ENCODE data around the gene MAP6D1.
"Not testable (repeated sequence)": the region's sequence is repeated elsewhere in the genome, so short reads cannot be mapped to it uniquely, and the experiment has no call there.

Gene MAP6D1

DNA sequence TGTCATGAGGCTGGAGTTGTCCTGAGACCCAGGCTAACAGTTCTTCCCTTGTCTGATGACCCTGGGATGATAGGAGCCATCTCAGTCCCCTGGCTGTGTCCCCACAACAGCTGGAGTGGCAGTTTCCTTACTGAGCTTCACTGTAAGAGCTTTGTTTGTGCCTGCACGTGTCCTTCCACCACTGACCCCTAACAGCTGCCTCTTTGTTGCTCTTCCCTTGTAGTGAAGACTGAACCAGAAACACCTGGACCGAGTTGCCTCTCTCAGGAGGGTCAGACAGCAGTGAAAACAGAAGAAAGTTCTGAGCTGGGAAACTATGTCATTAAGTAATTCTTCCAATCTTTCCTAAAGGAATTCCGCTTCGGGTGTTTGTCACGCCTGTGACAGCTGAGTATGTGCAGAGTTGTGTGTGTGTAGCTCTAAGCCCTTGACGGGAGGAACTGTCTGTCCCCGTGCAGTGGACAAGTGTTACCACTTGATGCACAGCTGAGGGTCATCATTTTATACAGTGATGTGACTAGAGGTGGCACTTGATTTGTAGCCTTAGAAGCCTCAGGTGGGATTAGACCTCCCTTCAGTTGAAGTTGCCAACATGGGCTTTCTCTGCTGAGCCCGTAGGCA is 25.0 kb downstream of the MAP6D1 start:
- no peak for TF ChIP-seq POLR2A (IDR thresholded peaks at IDR 0.05; ENCODE audit: low read depth, low read length)
- DNase-seq (ENCODE audit: insufficient read length, low spot score) (no peak), FAIRE-seq (no peak)

DNA sequence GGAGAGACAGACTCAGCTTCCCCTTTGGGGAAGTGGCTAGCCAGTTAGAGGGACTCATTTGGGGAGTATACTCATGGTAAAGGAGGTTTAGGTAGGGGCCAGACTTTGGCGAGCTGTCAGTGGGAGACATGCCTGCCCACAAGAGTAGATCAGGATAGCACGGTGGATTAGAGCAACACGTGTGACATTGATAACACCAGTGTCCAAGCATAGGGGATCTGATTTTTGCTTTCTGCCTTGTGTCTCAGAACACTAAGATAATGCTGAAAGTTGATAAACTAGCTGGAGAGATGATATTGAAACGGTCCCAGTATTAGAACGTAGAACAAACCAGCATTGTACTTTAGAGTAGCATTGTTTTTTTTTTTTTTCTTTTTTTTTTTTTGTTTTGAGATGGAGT is 25.9 kb downstream of the MAP6D1 start:
- TF ChIP-seq POLR2A (IDR thresholded peaks at IDR 0.05; ENCODE audit: low read depth, low read length) = no peak
- no peak for FAIRE-seq
- DNase-seq (ENCODE audit: insufficient read length, low spot score) = no peak

DNA sequence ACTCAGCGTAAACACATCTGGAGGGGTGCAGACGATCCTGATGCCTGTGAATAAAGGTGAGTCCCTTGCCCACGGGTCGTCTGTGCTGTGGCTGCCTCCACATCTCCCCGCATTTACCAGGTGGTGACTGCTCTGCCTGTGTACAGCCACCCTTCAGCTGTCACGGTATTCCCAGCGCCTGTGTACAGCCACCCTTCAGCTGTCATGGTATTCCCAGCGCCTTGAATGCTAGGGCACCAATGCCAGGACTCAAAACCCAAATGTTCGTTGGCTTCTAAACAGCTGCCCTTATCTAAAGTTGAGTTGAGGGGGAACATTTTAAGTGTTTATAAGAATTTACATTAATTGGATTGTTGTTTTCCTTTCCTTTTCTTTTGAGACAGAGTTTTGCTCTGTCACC is 27.4 kb downstream of the MAP6D1 start:
- DNase-seq (ENCODE audit: insufficient read length, low spot score) (no peak), FAIRE-seq (no peak)
- TF ChIP-seq POLR2A (IDR thresholded peaks at IDR 0.05; ENCODE audit: low read depth, low read length) = no peak

DNA sequence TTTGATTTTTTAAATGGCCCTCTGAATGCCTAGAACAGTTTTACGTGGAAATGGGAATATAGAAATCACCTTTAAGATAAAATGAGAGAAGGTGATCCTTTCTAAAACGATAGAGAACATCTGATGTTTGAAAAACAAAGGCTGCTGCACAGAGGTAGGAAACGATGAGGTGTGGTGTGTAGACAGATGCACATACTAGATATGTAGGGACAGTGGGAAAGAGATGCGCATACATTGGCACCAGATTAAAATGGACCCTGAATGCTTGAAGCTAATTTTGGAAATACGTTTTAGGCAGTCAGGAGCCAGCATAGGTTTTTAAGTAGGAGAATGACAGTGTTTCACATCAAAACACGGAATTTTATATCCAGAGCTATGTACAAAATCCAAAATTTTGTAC is 29.0 kb downstream of the MAP6D1 start:
- no peak for FAIRE-seq
- no peak for TF ChIP-seq POLR2A (IDR thresholded peaks at IDR 0.05; ENCODE audit: low read depth, low read length)
- no peak for DNase-seq (ENCODE audit: insufficient read length, low spot score)

DNA sequence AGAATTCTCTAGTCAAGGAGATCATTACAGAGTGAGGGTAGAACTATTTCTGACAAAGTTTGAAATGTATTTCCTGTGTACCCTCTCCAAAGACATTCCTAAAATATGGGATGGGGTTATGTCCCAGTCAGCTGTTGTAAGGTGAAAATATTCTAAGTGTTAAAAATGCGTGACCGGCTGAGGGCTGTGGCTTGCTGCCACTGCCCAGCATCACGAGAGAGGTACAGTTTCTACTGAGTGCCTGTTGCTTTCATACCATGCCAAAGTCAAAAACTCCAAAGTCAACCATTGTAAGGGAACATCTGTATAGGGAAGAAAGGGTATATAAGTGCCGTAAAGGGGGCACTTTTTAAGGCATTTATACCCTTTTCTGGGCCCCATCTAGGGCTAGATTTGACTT is 30.9 kb downstream of the MAP6D1 start:
- FAIRE-seq (no peak), DNase-seq (ENCODE audit: insufficient read length, low spot score) (no peak)
- no peak for TF ChIP-seq POLR2A (IDR thresholded peaks at IDR 0.05; ENCODE audit: low read depth, low read length)

DNA sequence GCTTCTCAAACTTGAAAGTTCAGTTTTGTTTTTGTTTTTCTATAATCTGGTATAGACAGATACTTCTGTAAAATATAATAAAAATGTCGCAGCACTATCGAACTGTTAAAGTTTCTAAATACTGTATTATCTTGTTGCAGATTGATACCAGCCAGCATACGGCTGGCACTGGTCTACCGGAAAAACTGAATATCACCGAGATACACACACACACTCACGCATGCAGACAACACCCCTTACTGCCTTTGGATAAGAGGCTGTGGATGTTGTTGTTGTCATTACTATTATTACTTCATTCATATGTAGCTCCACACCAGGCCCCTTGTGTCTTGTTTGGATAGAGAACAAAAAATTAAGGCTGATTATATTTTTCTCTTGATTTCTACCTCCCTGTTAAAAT is 32.4 kb downstream of the MAP6D1 start:
- no peak for TF ChIP-seq POLR2A (IDR thresholded peaks at IDR 0.05; ENCODE audit: low read depth, low read length)
- FAIRE-seq (no peak), DNase-seq (ENCODE audit: insufficient read length, low spot score) (no peak)

DNA sequence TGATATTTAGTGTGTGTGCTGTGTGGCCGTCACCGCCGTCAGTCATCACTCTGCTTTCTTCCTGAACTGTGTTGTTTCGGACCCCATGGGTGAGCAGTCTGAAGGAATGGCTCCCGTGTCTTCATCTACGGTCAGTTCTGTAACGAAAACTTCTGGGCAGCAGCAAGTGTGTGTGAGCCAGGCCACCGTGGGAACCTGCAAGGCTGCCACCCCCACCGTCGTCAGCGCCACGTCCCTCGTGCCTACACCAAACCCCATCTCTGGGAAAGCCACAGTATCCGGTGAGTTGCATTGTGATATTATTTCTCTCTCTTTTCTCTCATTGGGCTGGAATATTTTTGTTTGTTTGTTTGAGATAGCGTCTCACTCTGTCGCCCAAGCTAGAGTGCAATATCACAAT is 34.7 kb downstream of the MAP6D1 start:
- TF ChIP-seq POLR2A (IDR thresholded peaks at IDR 0.05; ENCODE audit: low read depth, low read length) = no peak
- FAIRE-seq = no peak
- no peak for DNase-seq (ENCODE audit: insufficient read length, low spot score)

DNA sequence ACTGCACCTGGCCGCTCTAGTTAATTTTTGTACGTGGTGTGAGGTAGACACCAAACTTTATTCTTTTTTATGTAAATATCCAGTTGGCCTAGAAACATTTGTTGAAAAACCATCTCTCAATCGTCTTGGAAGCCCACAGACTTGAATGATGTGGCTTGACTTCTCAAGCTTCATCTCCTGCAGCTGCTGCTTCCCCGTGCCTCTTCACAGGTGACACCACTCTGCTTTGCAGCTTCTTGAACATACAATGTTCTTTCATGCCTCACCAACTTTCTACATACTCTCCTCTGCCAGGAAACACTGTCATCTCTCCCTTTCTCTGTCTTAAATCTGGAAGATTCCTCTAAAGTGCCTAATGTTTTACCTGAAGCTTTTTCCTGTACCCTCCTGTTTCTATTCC is 35.6 kb downstream of the MAP6D1 start:
- no peak for TF ChIP-seq POLR2A (IDR thresholded peaks at IDR 0.05; ENCODE audit: low read depth, low read length)
- FAIRE-seq (no peak), DNase-seq (ENCODE audit: insufficient read length, low spot score) (no peak)

DNA sequence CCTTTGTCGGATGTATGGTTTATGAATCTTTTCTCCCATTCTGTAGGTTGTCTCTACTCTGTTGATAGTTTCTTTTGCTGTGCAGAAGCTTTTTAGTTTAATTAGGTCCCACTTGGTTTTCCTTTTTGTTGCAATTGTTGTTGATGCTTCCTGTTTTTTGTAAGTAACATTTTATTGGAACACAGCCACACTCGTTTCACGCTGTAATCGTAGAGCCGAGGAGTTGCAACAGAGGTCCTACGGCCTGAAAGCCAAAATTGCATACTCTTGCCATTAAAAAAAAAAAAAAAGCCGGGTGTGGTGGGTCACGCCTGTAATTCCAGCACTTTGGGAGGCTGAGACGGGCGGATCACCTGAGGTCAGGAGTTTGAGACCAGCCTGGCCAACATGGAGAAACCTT is 40.9 kb downstream of the MAP6D1 start:
- not testable (repeated sequence) for DNase-seq (ENCODE audit: insufficient read length, low spot score); FAIRE-seq

DNA sequence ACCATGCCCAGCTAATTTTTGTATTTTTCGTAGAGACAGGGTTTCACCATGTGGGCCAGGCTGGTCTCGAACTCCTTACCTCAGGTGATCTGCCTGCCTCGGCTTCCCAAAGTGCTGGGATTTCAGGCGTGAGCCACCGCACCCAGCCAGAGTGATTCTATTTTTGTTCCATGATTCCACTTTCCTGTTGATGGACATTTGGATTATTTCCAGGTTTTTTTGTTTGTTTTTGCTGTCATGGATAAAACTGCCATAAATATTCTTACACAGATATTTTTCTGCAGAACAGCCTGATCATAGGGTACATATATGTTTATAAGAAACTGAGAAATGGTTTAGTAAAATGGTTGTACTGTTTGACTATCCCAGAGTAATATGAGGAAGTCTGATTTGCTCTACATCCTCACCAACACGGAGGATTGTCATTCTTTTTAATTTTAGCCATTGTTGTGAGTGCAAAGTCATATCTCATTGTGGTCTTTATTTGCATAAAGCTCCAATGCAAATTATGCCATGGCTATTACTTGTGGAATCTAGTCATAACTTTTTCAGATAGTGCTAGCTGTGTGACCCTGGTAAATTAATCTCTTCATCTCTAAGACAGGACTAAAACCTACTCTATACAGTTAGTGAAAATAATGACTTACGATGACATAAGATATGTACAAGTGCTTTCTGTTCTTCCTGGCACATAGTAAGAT is 42.7 kb downstream of the MAP6D1 start:
- no peak for TF ChIP-seq POLR2A (IDR thresholded peaks at IDR 0.05; ENCODE audit: low read depth, low read length)
- FAIRE-seq (no peak), DNase-seq (ENCODE audit: insufficient read length, low spot score) (no peak)

DNA sequence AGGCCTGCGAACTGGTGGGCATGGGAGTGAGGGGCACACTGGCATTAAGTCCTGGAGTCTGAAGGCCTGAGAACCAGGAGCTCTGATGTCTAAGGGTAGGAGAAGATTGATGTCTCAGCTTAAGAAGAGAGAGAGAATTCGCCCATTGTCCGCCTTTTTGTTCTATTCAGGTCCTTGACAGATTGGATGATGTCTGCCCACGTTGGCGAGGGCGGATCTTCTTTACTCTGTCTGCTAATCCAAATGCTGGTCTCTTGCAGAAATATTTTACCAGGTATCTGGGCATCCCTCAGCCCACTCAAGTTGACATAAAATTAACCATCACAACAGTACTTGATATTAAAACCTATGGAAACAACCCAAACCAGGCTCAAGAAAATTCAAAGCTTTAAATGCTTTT is 44.1 kb downstream of the MAP6D1 start:
- FAIRE-seq = no peak
- DNase-seq (ENCODE audit: insufficient read length, low spot score) = no peak
- no peak for TF ChIP-seq POLR2A (IDR thresholded peaks at IDR 0.05; ENCODE audit: low read depth, low read length)

DNA sequence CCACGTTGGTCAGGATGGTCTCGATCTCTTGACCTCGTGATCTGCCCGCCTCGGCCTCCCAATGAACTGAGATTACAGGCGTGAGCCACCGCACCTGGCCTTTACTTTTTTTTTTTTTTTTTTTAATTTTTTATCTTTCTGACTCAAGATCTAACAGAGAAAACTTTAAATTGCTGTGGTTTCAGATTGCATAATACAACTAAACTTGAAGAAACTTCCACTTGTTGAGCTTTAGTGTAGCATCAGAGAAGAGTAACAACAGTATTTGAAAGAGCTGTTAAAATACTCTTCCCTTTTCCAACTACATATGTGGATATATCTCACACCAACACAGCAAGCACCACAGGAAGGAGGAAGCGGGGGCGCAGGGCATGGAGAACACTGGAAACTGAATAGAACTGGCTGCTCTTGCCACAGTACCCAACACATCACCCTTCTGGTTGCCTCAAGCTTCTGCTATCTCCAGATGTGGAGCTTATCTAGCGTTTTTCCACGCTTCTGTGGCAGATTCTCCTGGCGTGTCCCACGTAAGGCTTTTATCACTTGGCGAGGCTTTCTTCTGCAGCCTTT is 45.4 kb downstream of the MAP6D1 start:
- DNase-seq (ENCODE audit: insufficient read length, low spot score) (no peak), FAIRE-seq (no peak)
- no peak for TF ChIP-seq POLR2A (IDR thresholded peaks at IDR 0.05; ENCODE audit: low read depth, low read length)

DNA sequence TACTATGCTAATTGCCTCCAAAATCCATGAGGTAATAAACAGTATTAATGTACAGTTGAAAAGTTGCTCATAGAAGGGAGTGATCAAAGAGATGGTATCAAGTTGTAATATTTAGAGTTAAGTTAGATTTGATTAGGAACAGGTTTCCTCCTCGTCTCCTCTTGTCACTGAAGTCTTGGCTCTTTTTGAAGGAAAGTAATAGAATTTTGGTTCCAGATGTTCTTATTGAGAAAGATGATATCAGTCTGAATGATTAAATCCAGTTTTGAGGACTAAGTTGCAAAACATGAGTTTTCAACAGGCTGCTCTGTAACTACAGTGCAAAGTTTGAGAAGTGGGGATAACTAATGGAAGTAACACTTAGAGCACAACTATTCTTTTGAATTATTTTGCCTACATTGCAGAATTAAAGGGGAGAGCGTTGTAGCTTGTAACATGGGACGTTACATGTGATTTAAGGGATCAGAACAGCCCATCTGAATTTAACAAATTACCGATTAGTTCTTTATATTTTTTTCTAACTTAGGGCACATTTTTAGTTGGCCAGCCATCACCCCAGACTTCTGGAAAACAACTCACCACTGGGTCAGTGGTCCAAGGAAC is 48.3 kb downstream of the MAP6D1 start:
- FAIRE-seq = no peak
- DNase-seq (ENCODE audit: insufficient read length, low spot score) = no peak
- TF ChIP-seq POLR2A (IDR thresholded peaks at IDR 0.05; ENCODE audit: low read depth, low read length) = no peak

DNA sequence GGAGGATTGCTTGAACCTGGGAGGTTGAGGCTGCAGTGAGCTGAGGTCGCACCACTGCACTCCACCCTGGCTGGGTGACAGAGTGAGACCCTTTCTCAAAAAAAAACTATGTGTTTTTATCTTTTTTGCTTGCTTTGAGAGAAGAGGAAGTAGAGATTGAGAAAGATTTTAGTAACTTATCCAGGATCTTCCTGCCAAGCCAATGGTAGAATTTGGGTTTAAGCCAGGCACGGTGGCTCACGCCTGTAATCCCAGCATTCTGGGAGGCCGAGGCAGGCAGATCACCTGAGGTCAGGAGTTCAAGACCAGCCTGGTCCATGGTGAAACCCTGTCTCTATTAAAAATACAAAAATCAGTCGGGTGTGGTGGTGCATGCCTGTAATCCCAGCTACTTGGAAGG is 48.9 kb downstream of the MAP6D1 start:
- not testable (repeated sequence) for DNase-seq (ENCODE audit: insufficient read length, low spot score); FAIRE-seq

DNA sequence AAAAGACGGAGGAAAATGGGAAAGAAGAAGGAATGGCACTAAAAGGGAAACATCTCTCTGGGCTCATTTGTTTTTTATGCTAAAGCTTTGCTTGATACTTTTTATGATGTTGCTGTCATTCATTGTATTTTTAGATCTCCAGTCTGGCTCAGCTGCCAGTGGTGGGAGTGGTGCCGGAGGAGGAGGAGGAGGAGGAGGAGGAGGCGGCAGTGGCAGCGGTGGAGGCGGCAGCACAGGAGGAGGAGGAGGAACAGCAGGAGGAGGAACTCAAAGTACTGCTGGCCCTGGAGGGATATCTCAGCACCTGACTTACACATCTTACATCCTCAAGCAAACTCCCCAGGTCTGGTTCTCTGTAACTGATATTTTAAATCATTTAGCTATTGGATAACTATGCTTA is 49.6 kb downstream of the MAP6D1 start:
- DNase-seq (ENCODE audit: insufficient read length, low spot score) (no peak), FAIRE-seq (no peak)
- TF ChIP-seq POLR2A (IDR thresholded peaks at IDR 0.05; ENCODE audit: low read depth, low read length) = no peak

Data from H54 (cell line).